Measurements from ENCODE around the gene P2RY12.
"Not testable (repeated sequence)": the region's sequence is repeated elsewhere in the genome, so short reads cannot be mapped to it uniquely, and the experiment has no call there.

Gene P2RY12

DNA sequence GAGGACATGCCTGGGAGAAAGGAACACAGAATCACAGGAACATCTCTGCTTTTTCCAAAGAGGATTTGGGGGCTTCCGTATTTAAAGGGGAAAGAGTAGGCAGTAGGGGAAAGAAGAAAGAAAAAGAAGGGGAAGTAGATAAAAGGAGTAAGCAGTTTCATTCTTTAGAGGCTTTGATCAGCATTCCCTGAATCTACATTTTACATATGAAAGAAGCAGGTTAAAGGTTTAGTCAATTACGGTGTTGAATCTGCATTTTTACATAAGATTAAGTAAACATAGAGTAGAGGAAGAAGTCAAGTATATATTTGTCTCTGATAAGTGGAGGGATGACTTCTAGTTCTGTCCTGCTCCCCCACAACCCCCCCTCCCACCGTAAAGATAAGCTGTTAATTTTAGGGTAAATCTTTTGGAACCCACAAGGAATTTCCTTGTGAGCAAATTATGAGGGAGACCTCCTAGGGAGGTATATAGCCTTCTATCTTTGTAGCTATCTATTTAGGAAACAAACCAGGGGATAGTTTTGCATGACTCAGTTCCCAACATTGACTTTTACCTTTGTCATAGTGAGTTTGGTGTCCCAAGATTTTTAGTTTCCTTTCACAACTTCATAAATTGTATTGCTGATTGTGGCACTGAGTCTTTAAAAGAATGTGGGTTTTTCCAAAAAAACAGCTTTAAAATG, 8.7 kb upstream of the P2RY12 start:
- no peak for DNase-seq (ENCODE audit: low read depth in 2 of 2)

DNA sequence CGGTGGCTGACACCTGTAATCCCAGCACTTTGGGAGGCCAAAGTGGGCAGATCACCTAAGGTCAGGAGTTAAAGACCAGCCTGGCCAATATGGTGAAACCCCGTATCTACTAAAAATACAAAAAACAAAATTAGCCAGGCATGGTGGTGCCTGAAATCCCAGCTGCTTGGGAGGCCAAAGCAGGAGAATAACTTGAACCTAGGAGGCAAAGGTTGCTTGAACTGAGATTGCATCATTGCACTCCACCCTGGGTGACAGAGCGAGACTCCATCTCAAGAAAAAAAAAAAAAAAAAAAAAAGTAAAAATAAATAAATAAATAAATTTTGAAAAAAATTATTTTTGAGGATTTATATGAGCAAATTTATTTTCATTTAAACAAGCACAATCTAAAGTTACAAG, 7.6 kb upstream of the P2RY12 start:
- DNase-seq (ENCODE audit: low read depth in 2 of 2): not testable (repeated sequence)

DNA sequence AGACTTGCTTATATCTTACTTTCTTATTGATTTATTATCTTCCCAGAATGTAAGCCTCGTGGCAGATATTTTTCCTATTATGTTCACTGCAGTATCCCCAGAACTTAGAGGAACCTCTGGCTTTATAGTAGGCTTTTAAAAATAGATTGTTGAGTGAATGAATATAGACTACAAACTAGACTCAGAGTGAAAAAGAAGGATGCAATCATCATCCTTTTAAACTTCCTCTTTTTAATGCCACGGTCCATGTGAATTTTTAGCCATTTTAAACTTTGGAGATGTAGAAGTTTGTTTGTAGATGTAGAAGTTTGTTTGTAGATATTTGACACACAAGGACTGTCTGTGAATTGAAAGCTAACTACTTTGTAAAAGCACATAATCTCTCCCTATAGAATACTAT, 7.2 kb upstream of the P2RY12 start:
- no peak for DNase-seq (ENCODE audit: low read depth in 2 of 2)

- DNase-seq (ENCODE audit: low read depth in 2 of 2): no peak
These were observed 3.3 kb upstream of the P2RY12 start for GRCh38 chr3:151387842-151388241.

- DNase-seq (ENCODE audit: low read depth in 2 of 2): no peak
These were observed 2.9 kb upstream of the P2RY12 start for GRCh38 chr3:151387432-151387831.

DNA sequence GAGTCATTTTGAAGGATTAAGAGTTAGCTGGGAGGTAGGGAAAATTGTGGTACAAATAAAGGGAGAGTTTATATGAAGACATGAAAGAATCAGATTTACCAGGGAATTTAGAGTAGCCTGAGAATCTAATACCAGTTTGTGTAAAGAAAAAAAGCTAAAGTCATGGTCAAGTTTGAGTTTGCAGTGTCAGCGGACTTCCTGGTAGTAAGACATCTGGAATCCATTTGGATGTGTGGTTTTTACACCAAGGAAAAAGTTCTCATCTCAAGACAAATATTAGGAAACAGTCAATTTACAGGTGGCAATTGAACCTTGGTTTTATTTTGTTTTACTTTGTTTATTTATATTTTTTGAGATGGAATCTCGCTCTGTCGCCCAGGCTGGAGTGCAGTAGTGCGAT, 1.5 kb upstream of the P2RY12 start:
- DNase-seq (ENCODE audit: low read depth in 2 of 2): no peak

DNA sequence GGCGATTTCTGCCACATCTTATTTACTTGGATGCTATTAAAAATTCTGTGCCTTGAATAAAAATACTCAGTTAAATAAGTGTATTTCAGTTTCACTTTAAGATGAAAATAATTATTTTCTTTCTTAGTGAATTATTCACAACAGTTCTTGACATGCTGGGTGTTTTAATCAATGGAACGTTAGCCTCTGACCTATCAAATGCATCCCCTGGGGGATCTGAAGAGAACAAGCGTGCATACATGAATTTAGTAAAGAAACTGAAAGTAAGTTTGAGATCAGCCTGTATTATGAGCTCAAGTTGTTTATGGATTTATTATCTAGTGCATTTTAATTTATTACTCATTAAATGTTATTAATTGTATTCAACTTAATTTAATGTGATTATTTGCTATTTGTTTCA, 597 bp downstream of the P2RY12 start:
- no peak for DNase-seq (ENCODE audit: low read depth in 2 of 2)

DNA sequence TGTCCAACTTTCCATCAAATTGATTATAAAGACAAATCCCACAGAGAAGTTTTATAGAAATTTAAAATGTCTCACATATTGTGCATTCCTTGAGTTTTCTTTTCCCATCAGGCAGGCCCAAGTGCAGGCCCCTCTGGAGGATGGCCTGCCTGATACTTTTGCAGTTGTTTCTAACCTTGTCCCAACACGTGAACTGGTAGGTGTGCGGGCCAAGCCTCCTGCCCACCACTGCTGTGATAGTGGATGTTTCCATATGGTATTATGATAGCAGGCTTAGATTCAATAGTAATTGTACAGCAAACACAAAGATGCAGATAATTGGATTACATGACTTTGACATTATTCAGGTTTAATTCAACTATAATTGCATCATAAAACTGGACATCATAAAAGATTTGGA, 1.4 kb downstream of the P2RY12 start:
- no peak for DNase-seq (ENCODE audit: low read depth in 2 of 2)

GRCh38 chr3:151382671-151383070, 1.9 kb downstream of the P2RY12 start:
- no peak for DNase-seq (ENCODE audit: low read depth in 2 of 2)

DNA sequence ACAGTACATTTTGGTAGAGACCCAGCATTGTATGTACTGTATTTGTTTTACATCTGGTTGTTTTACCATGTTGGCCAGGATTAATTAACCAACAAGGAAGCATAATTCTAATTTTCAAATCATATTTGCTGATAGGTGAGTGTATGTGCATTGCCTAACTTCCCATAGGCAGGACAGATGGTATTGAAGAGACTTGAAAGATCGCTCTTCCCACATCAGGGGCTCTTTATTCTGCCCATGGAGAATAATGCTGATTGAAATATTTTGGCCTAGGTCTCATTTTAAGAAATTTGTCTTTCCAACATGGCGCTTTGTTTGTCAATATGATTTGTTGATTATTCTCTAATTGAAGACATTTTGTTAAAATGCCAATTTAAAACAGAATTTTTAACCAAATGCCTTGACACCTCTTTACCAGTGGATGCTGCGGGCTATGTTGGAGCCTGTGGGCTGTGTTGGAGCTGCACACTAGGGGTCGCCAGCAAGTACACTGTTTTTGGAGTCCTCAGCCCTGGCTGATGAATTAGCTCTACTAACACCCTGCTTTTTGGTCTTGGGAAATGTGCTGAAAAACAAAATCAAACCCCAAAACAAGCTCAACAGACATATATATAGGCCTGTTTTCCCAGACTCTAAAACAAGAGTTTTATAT, 5.3 kb downstream of the P2RY12 start:
- DNase-seq (ENCODE audit: low read depth in 2 of 2): no peak

DNA sequence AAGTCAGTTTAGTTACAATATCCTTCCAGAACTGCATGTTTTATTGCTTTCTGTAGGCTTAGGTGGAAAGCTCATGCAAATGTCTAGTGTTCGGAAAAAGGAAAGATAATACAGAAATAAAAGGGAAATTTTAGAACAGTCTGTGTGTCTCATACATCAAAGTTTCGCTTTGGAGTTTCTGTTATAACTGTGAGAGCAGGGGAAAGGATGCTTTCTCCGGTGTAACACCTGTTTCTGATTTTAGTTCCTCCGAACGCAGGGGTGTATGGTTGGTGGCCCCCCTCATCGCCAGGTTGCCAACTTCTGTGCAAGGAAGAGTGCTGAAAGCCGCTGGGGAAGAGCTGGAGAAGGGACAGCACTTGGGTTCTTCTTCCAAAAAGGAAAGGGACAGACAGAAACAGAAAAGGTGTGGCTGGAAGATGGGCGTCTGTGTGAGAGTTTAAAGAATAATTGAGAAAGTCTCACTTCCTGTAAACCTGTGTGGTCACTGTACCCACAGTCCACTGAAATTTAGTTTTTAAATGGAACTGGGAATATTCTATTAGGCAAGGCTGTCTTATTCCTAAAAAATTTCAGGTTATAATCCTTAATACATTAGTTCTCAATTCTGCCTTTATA, 6.7 kb downstream of the P2RY12 start:
- no peak for DNase-seq (ENCODE audit: low read depth in 2 of 2)

GRCh38 chr3:151372063-151372820, 12.3 kb downstream of the P2RY12 start:
- DNase-seq (ENCODE audit: low read depth in 2 of 2): no peak

- no peak for DNase-seq (ENCODE audit: low read depth in 2 of 2)
These were observed 13.0 kb downstream of the P2RY12 start for GRCh38 chr3:151371526-151371925.

DNA sequence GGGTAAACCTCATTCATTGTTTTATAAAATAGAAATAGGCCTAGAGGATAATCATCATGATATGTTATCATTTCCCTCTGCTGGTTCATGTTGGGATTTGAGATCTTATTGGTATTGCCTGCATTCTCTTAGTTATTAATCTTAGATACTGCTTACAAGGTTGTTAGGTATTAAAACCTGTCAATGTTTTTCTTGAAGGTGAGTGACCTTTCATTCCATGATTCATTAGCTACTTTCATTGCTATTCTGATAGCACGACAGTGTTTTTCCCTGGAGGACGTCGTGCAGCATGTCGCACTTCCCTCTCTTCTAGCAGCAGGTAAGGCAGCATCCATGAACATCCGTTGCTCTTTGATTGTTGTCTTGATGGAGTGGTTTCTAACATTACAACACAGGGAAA, 17.1 kb downstream of the P2RY12 start:
- no peak for DNase-seq (ENCODE audit: low read depth in 2 of 2)

GRCh38 chr3:151366993-151367392, 17.6 kb downstream of the P2RY12 start:
- no peak for DNase-seq (ENCODE audit: low read depth in 2 of 2)

GRCh38 chr3:151362751-151363174, 21.8 kb downstream of the P2RY12 start:
- no peak for DNase-seq (ENCODE audit: low read depth in 2 of 2)

DNA sequence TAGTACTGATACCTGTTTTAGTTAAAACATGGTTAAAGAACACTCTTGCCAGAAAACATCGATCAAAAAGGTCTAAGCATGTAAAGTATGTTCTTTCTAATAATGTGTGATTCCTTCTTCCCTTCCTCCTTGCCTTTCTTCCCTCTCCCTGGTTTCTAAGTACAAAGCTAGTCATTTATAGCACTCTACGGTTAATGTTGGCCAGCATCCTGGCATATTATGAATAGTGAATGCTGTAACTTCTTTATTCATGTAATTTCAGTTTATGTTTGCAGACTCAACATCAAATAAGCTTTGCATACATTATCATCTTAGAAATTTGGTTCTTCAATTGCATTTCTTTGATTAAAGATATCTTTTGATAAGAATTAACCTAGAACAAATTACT, 27.1 kb downstream of the P2RY12 start:
- DNase-seq (ENCODE audit: low read depth in 2 of 2): no peak

DNA sequence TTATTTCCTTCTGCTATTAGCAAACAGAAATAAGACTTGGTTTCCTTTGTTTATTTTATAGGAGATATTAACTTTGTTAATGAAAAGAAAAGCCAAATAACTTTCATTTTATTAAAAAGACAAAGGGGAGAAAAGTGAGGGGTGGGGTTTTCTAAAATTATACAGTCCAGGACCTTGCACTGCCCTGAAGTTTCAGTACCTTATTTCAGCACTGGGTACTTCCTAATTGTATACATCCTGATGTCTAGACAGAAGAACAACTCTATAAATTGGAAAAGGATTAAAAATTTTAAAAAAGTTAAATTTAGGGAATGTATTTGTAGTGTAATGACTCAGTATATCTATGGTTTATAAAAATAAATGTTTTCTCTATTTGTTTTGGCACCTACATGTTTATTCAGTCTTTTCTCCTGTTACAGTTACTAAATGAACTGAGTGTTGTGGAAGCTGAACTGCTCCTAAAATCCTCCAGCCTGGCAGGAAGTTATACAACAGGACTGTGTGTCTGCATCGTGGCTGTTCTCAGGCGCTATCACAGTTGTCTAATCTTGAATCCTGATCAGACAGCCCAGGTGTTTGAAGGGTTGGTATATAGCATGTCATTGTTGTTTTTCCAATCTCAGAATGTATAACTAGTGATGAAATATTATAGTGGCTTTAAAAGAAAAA, 27.6 kb downstream of the P2RY12 start:
- DNase-seq (ENCODE audit: low read depth in 2 of 2): no peak

DNA sequence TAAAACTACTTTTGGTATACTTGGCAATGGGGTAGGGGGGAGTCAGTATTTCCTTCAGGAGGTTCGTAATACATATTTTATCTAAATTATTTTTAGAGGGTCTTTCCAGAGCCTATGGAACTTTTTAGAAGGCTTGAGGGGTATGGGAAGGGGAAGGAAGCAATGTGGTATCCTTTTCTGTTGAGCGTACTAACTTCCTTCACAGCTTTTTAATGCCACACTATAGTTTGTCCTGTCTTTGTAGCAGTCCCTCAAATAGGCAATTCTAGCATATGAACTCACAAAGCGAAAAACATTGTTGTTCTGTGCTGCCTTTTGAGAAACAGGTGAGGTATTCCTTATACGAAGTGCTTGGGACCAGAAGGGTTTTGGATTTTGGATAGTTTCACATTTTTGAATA, 32.9 kb downstream of the P2RY12 start:
- no peak for DNase-seq (ENCODE audit: low read depth in 2 of 2)

DNA sequence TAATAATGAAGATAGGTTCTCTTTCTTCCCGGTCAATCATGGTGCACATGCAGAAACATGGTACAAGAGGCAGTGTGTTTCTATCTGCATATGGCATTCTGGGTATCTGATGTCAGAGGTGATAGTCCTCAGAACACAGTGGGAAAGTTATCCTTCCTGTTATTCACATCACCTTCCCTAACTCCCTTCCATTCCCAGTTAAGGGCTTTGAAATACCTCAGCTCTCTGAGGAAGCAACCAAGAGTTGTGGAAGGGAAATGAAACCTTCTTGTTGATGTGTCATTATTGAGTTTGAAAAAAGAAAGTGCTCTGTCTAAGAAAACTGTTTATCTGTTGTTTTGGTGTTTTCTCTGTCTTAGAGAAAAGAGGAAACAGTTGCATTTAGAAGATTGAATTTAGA, 33.3 kb downstream of the P2RY12 start:
- no peak for DNase-seq (ENCODE audit: low read depth in 2 of 2)

DNA sequence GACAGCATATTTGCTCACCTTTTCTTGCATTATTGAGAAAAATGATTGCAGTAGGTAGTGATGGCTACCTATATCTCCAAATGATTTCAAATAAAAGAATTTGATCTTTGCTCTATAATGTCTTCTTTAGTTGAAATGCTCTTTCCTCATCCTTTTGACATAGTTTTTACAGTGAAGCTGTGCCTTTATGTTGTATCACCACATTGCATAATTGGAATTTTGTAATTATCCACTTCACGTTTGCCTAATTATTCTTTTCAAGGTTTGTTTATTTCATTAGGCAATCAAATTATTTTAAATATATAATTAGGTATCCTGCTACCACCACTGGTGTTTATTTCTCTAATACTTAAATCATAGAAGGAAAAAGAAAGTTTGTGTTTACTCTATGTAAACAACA, 33.9 kb downstream of the P2RY12 start:
- no peak for DNase-seq (ENCODE audit: low read depth in 2 of 2)

- DNase-seq (ENCODE audit: low read depth in 2 of 2): no peak
These were observed 37.1 kb downstream of the P2RY12 start for GRCh38 chr3:151347432-151347831.

All from stimulated activated CD4-positive, alpha-beta T cell treated with anti-CD3 and anti-CD28 coated beads, Interleukin-1b, Interleukin-23, amount 100 ng/mL, for 4 hours (primary cell).